Measurements from ENCODE around the gene INSR. TPM values are rescaled to one million over a fixed set of nuclear protein-coding genes. Genes with fewer than 3 reads are reported as not detected.

INSR gene
- total RNA-seq: 17.8 and 18.7 TPM in 2 replicates

DNA sequence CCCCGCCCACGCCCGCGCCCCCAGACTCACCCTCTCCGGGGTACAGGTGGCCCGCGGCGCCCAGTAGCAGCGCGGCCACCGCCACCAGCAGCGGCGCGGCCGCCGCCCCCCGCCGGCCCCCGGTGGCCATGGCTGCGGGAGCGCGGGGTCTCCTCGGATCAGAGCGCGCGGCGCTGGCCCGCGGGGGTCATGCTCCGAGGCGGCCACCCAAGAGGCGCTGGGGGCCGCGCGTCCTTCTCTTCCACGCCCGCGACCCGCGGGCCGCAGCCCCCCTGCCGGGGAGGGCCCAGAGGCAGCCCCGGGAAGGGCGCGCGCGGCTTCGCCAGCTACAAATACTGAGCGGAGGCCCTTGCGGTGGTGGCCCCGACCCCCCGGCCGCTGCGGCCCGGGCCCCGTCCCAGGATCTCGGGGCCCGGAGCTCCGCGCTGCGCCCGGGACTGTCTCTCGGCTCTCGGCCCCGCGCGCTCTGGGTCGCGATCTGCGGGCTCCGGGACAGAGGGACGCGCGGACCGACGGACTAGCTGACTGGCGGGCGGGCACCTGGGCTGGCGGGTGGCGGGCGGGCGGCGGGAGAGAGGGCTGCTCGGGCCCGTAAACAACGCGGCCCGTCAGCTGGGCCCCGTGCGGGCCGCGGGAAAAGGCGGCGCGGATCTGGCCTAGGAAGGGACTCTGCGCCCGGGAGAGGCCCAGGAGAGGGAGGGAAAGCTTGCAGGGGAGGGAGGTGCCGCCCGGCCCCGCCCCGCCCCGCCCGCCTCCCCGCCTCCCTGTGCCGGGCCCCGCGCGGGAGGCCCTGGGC is at the start of gene INSR:
Gene INSR, minus strand, starts transcription at position 653 of the 796 bp plus-strand sequence. Its CDS starts 523 bp downstream, at position 130.

DNA sequence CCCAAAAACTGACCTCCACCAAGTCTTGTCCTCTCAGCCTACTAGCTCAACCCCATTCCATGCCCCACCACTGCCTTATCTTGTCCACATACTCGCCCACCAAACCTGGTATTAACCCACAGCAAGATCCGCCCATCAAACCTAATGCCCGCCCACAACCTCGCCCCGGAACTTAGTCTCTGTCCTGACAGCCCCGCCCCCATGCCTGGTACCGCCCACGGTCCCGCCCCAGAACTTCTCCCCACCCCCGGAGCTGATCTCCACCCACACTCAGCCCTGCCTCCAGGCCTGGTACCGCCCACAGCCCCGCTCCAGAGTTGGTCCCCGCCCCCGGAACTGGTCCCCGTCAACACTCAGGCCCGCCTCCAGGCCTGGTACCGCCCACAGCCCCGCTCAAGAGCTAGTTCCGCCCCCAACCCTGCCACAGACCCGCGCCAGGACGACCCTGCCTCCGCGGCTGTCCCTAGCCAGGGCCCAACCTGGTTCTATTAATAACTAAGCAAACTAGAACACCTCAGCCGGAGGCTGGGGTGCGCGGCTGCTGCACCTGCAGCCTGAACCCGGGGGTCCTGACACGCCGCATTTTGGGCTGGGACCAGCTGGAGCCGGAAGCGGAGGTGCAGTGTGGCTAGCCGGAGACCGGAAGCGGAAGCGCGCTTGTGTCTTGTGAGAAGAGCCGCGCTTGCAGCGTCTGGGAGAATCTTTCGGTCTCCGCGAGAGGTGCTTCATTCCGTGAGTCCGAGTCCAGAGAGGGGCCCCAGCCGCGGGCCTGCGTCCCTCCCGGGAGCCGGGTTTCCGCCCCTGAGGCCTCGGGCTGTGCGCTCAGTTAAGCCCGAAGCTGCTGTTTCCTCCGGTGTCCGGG is 224.9 kb downstream of the INSR start, which contains the start of gene ZNF557:
Gene ZNF557, plus strand, starts transcription at position 662 of the 862 bp plus-strand sequence. CDS start 5,372 bp downstream, outside the sequence.

Other genes with a start within 250 kb of the INSR start
- gene MBD3L2, start 245.1 kb downstream of the INSR start, total RNA-seq: not detected in 2 replicates
- not detected in 2 replicates for gene MBD3L3, start 235.7 kb downstream of the INSR start, total RNA-seq
- gene ZNF557, start 224.7 kb downstream of the INSR start, total RNA-seq: 6.6 and 8.9 TPM in 2 replicates
- 23.0 and 33.2 TPM in 2 replicates for gene ARHGEF18, start 54.5 kb upstream of the INSR start, total RNA-seq
- 2.4 and 8.0 TPM in 2 replicates for gene PEX11G, start 194.6 kb upstream of the INSR start, total RNA-seq
- gene ZNF358, start 221.7 kb upstream of the INSR start, total RNA-seq: 76.1 and 90.6 TPM in 2 replicates
- gene MCOLN1, start 228.2 kb upstream of the INSR start, total RNA-seq: 7.2 and 11.0 TPM in 2 replicates
- gene PNPLA6, start 241.3 kb upstream of the INSR start, total RNA-seq: 55.9 and 59.7 TPM in 2 replicates